ENCODE data around the gene SELENOW.

The SELENOW gene

DNA sequence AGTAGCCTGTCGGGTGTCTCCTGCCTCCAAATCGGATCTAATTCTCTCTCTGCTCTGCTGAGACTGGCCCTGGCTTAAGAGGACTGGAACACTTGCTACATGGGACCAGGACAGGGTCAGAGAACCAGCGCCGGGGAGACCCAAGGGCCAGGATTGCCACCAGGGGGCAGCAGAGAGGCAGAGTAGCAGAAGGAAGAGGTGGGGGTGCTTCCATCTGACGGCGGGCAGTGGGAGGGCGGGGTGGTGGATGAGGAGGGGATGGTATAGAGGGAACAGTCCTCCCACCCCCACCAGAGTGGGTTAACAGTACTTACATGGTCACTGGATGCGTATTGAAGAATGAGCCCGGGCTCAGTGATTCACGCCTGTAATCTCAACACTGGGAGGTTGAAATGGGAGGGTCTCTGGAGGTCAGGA is 11.9 kb downstream of the SELENOW start:
- Histone ChIP-seq H3K36me3 (ENCODE audit: insufficient read depth, insufficient read length, low read length) (peaks cover 21% of the 10 kb centered on the region), H3K27me3 (ENCODE audit: insufficient read depth, insufficient read length) (no peaks in the 10 kb centered on the region), H3K9ac (ENCODE audit: insufficient read length, low read depth) (no peak overlapping the region), H3K4me3 (ENCODE audit: insufficient read length, low read depth) (no peak overlapping the region), H3K9me3 (ENCODE audit: insufficient read depth, low read length) (peaks cover 8% of the 10 kb centered on the region; the same call in 1 of the 2 replicates), H3K4me1 (ENCODE audit: insufficient read depth, insufficient read length) (no peaks in the 10 kb centered on the region)
- peak; percentile 63 for DNase-seq (ENCODE audit: low read depth, low spot score)
- TF ChIP-seq ZNF274 (IDR thresholded peaks at IDR 0.05; ENCODE audit: low read depth, low read length) (no peak), YY1 (IDR thresholded peaks at IDR 0.05; ENCODE audit: insufficient read depth, insufficient read length) (no peak), SUZ12 (IDR thresholded peaks at IDR 0.05; ENCODE audit: extremely low read depth, insufficient read depth, insufficient read length) (no peak)

DNA sequence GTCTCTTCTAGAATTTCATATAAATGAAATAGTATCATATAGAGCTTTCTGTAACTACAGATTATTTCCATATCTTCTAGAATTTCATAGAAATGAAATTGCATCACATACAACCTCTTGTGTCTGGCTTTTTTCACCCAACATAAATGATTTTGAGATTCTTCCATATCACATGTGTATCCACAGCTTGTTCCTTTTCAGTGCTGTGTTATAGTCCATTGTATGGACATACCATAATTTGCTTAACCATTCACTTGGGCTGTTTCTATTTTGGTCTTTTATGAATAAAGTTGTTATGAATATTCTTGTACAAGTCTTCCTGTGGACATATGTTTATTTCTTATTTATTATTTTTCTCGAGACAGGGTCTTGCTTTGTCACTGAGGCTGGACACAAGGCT is 14.1 kb downstream of the SELENOW start:
- H3K4me3 ChIP-seq (ENCODE audit: insufficient read length, low read depth) = no peak overlapping the region
- no peak for DNase-seq (ENCODE audit: low read depth, low spot score)
- H3K27me3 ChIP-seq (ENCODE audit: insufficient read depth, insufficient read length) = no peaks in the 10 kb centered on the region
- TF ChIP-seq ZNF274 (IDR thresholded peaks at IDR 0.05; ENCODE audit: low read depth, low read length) (no peak), SUZ12 (IDR thresholded peaks at IDR 0.05; ENCODE audit: extremely low read depth, insufficient read depth, insufficient read length) (no peak), YY1 (IDR thresholded peaks at IDR 0.05; ENCODE audit: insufficient read depth, insufficient read length) (no peak)
- no peaks in the 10 kb centered on the region for H3K4me1 ChIP-seq (ENCODE audit: insufficient read depth, insufficient read length)
- H3K9me3 ChIP-seq (ENCODE audit: insufficient read depth, low read length) = peaks cover 8% of the 10 kb centered on the region; the same call in 1 of the 2 replicates
- peaks cover 5% of the 10 kb centered on the region for H3K36me3 ChIP-seq (ENCODE audit: insufficient read depth, insufficient read length, low read length)
- no peak overlapping the region for H3K9ac ChIP-seq (ENCODE audit: insufficient read length, low read depth)

DNA sequence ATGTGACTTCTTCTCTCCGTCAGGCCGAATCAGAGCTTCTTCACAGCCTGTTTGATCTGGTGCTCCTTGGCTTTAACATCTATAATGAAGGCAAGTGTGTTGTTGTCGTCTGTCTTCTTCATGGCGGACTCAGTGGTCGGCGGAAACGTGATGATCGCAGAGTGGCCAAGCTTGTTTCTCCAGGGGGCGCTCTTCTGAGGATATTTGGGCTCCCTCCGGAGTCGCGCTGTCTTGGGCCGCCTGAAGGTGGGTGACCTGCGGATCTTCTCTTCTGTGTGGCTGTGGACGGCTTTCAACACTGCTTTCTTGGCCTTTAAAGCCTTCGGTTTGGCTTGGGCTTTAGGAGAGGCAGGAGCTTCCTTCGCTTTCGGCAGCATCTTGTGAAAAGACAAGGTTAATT is 16.0 kb downstream of the SELENOW start:
- DNase-seq (ENCODE audit: low read depth, low spot score) = no peak
- Histone ChIP-seq H3K4me3 (ENCODE audit: insufficient read length, low read depth) (no peak overlapping the region), H3K27me3 (ENCODE audit: insufficient read depth, insufficient read length) (no peaks in the 10 kb centered on the region), H3K9me3 (ENCODE audit: insufficient read depth, low read length) (peaks cover 8% of the 10 kb centered on the region; the same call in 1 of the 2 replicates), H3K36me3 (ENCODE audit: insufficient read depth, insufficient read length, low read length) (no peaks in the 10 kb centered on the region), H3K9ac (ENCODE audit: insufficient read length, low read depth) (no peak overlapping the region), H3K4me1 (ENCODE audit: insufficient read depth, insufficient read length) (no peaks in the 10 kb centered on the region)
- TF ChIP-seq YY1 (IDR thresholded peaks at IDR 0.05; ENCODE audit: insufficient read depth, insufficient read length) (no peak), ZNF274 (IDR thresholded peaks at IDR 0.05; ENCODE audit: low read depth, low read length) (no peak), SUZ12 (IDR thresholded peaks at IDR 0.05; ENCODE audit: extremely low read depth, insufficient read depth, insufficient read length) (no peak)

DNA sequence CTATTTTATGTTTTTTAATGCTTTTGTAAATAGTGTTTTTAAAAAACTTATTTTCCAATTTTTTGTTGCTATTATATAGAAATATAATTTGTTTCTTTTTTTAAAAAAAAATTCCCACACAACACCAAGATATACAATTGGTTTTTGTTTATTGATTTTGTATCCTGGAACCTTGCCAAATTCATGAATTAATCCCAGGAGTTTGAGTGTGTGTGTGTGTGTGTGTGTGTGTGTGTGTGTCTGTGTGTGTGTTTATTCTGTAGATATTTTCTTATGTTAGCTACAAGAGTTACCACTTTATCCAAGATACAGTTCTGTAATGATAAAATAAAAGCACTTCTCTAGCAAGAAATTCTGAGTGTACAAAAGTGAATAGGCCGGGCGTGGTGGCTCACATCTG is 18.3 kb downstream of the SELENOW start:
- no peak for TF ChIP-seq ZNF274 (IDR thresholded peaks at IDR 0.05; ENCODE audit: low read depth, low read length)
- no peak for TF ChIP-seq SUZ12 (IDR thresholded peaks at IDR 0.05; ENCODE audit: extremely low read depth, insufficient read depth, insufficient read length)
- no peak for TF ChIP-seq YY1 (IDR thresholded peaks at IDR 0.05; ENCODE audit: insufficient read depth, insufficient read length)
- no peak for DNase-seq (ENCODE audit: low read depth, low spot score)
- H3K27me3 ChIP-seq (ENCODE audit: insufficient read depth, insufficient read length) = no peaks in the 10 kb centered on the region

DNA sequence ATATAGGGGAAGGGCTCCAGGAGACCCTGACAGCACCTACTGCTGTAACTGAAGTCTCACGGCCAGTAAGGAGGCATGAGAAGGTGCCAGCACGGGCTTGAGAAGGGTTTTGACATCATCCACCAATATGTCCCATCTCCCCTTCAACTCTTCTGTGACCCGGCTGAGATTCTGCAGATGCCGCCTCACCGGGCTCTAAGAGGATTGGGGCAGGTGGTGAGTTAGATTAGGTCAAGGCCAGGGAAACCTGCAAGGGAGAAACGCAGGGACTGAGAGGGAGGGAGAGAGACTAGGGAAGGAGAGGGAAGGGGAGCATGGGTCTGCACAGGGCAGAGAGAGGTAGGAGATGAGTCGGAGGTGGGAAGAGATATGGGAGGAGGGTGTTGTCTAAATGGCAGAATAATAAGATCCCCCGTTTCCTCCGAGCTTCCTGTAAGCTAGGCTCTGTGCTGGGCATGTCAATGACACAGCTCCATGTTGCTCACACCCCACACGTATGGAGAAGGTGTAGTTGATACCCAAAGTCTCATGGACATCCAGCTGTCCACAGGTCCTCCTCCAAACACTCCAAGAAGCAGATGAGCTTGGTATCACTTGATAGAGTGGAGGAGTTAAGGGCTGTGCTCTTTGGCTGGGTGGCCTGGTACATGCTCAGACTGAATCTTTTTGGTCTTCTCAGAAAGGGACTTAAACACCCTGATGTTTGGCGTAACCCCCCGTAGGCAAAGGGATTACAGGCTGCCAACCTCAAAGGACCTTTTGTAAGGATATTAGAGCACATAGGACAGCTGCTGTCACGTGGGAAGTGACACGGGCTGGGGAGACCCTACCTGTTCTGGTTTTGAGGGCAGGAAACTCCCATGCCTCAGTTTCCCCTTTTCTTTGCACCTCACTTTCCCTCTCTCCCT is 19.7 kb downstream of the SELENOW start:
- DNase-seq (ENCODE audit: low read depth, low spot score) = no peak

More for the DNA sequence above, 18.3 kb downstream of the SELENOW start:
- Histone ChIP-seq H3K9ac (ENCODE audit: insufficient read length, low read depth) (no peak overlapping the region), H3K4me3 (ENCODE audit: insufficient read length, low read depth) (no peak overlapping the region), H3K4me1 (ENCODE audit: insufficient read depth, insufficient read length) (no peaks in the 10 kb centered on the region), H3K9me3 (ENCODE audit: insufficient read depth, low read length) (peaks cover 8% of the 10 kb centered on the region; the same call in 1 of the 2 replicates), H3K36me3 (ENCODE audit: insufficient read depth, insufficient read length, low read length) (no peaks in the 10 kb centered on the region)

DNA sequence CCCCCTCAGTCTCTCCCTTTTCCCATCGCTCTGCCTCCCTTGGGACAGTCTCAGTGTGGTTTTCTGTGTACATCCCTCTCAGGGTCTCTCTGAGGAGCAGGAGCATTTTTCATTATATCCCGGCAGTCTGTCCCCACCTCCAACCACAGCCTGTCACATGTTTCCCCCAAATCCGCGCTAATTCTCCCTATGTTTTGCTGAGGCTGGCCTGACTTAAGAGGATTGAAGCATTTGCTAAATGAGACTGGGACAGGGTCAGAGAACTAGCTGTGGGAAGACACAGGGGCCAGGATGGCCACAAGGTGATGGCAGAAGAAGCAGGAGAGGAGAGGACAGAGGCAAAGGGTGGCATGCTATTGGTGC is 20.4 kb downstream of the SELENOW start:
- H3K4me3 ChIP-seq (ENCODE audit: insufficient read length, low read depth) = no peak overlapping the region
- no peaks in the 10 kb centered on the region for H3K9me3 ChIP-seq (ENCODE audit: insufficient read depth, low read length)
- H3K27me3 ChIP-seq (ENCODE audit: insufficient read depth, insufficient read length) = no peaks in the 10 kb centered on the region
- no peaks in the 10 kb centered on the region for H3K36me3 ChIP-seq (ENCODE audit: insufficient read depth, insufficient read length, low read length)
- no peaks in the 10 kb centered on the region for H3K4me1 ChIP-seq (ENCODE audit: insufficient read depth, insufficient read length)
- no peak for DNase-seq (ENCODE audit: low read depth, low spot score)
- H3K9ac ChIP-seq (ENCODE audit: insufficient read length, low read depth) = no peak overlapping the region
- TF ChIP-seq YY1 (IDR thresholded peaks at IDR 0.05; ENCODE audit: insufficient read depth, insufficient read length) = no peak
- TF ChIP-seq SUZ12 (IDR thresholded peaks at IDR 0.05; ENCODE audit: extremely low read depth, insufficient read depth, insufficient read length) = no peak
- TF ChIP-seq ZNF274 (IDR thresholded peaks at IDR 0.05; ENCODE audit: low read depth, low read length) = no peak

More for the DNA sequence above, 19.7 kb downstream of the SELENOW start:
- Histone ChIP-seq H3K9me3 (ENCODE audit: insufficient read depth, low read length) (no peaks in the 10 kb centered on the region), H3K36me3 (ENCODE audit: insufficient read depth, insufficient read length, low read length) (no peaks in the 10 kb centered on the region), H3K27me3 (ENCODE audit: insufficient read depth, insufficient read length) (no peaks in the 10 kb centered on the region), H3K4me3 (ENCODE audit: insufficient read length, low read depth) (no peak overlapping the region), H3K9ac (ENCODE audit: insufficient read length, low read depth) (no peak overlapping the region), H3K4me1 (ENCODE audit: insufficient read depth, insufficient read length) (no peaks in the 10 kb centered on the region)
- no peak for TF ChIP-seq ZNF274 (IDR thresholded peaks at IDR 0.05; ENCODE audit: low read depth, low read length)
- no peak for TF ChIP-seq YY1 (IDR thresholded peaks at IDR 0.05; ENCODE audit: insufficient read depth, insufficient read length)
- no peak for TF ChIP-seq SUZ12 (IDR thresholded peaks at IDR 0.05; ENCODE audit: extremely low read depth, insufficient read depth, insufficient read length)

DNA sequence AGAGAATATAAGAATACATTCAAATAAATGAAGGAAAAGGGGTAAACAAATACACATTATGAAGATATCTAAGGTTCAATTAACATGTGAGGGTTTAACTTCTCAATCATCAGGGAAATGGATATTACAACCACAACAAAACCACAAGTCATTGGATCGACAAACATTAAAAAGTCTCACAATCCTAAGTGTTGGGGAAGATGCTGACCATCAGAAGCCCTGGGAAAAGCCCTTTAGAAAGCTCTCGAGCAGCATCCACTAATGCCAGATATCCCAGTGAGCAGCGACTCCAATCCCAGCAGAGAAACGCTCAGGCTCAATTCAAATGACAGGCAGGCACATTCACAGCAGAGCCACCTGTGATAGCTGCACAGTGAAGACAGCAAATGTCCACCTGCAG is 22.8 kb downstream of the SELENOW start:
- Histone ChIP-seq H3K9ac (ENCODE audit: insufficient read length, low read depth) (no peak overlapping the region), H3K4me1 (ENCODE audit: insufficient read depth, insufficient read length) (no peaks in the 10 kb centered on the region), H3K9me3 (ENCODE audit: insufficient read depth, low read length) (no peaks in the 10 kb centered on the region), H3K36me3 (ENCODE audit: insufficient read depth, insufficient read length, low read length) (no peaks in the 10 kb centered on the region), H3K4me3 (ENCODE audit: insufficient read length, low read depth) (no peak overlapping the region), H3K27me3 (ENCODE audit: insufficient read depth, insufficient read length) (no peaks in the 10 kb centered on the region)
- TF ChIP-seq SUZ12 (IDR thresholded peaks at IDR 0.05; ENCODE audit: extremely low read depth, insufficient read depth, insufficient read length) = no peak
- no peak for TF ChIP-seq ZNF274 (IDR thresholded peaks at IDR 0.05; ENCODE audit: low read depth, low read length)
- no peak for TF ChIP-seq YY1 (IDR thresholded peaks at IDR 0.05; ENCODE audit: insufficient read depth, insufficient read length)
- no peak for DNase-seq (ENCODE audit: low read depth, low spot score)

Data from NT2/D1 (cell line).